Keratinocyte (primary cell): ENCODE data around the gene NALCN. TPM values are rescaled to one million over a fixed set of nuclear protein-coding genes. Genes with fewer than 3 reads are reported as not detected.

ENCODE experiments used
- DNase-seq: peaks from one replicate; pipeline ENCODE4 v3.0.0-alpha.2; 2011; ENCODE audit warnings: low read depth, missing footprints, low spot score
- FAIRE-seq: peaks from 2 replicates; lab custom pipeline; 2011; peaks lifted over from hg19 to GRCh38; lab: Jason Lieb, UNC
- H2AFZ ChIP-seq: 2 replicates; pipeline ENCODE4 v1.6.0; 2012; ENCODE audit warnings: low read length, control low read depth, inconsistent platforms; ENCODE audit not compliant: control insufficient read depth
- H3K27ac ChIP-seq: 2 replicates; pipeline ENCODE4 v1.5.1; 2011; ENCODE audit warnings: low read length; ENCODE audit not compliant: control insufficient read depth, insufficient read depth
- H3K27me3 ChIP-seq: 3 replicates; pipeline ENCODE4 v1.6.0; 2011; ENCODE audit warnings: low read length; ENCODE audit not compliant: control insufficient read depth, insufficient read depth; ENCODE audit errors: extremely low read depth
- H3K36me3 ChIP-seq, 2 experiments: 2 replicates in 1 of 2; 3 replicates in 1 of 2; pipeline ENCODE4 v1.5.1; 2011; ENCODE audit warnings: low read length in 2 of 2, mild to moderate bottlenecking in 1 of 2; ENCODE audit not compliant: control insufficient read depth in 2 of 2, insufficient read depth in 2 of 2; ENCODE audit errors: extremely low read depth in 1 of 2
- H3K4me1 ChIP-seq: 3 replicates; pipeline ENCODE4 v1.5.1; 2011; ENCODE audit warnings: low read length; ENCODE audit not compliant: control insufficient read depth, insufficient read depth; ENCODE audit errors: extremely low read depth
- H3K4me2 ChIP-seq: 3 replicates; pipeline ENCODE4 v1.6.0; 2011; ENCODE audit warnings: low read depth, low read length; ENCODE audit not compliant: control insufficient read depth, insufficient read depth; ENCODE audit errors: extremely low read depth
- H3K4me3 ChIP-seq, 3 experiments: fragments of 200-600 bp in 1 of 3; sonication (generic) in 1 of 3; 2 replicates in 2 of 3; 3 replicates in 1 of 3; pipeline ENCODE4 v1.5.1; 2011 to 2016; ENCODE audit warnings: low read length in 3 of 3, mild to moderate bottlenecking in 3 of 3, control low read depth in 2 of 3, inconsistent platforms in 1 of 3, low read depth in 1 of 3, mixed read lengths in 1 of 3, mixed run types in 1 of 3, moderate library complexity in 1 of 3; ENCODE audit not compliant: control insufficient read depth in 2 of 3, insufficient read depth in 2 of 3; ENCODE audit errors: extremely low read depth in 1 of 3
- H3K79me2 ChIP-seq: 2 replicates; pipeline ENCODE4 v1.6.0; 2012; ENCODE audit warnings: low read length; ENCODE audit not compliant: control insufficient read depth, insufficient read depth
- H3K9ac ChIP-seq: 3 replicates; pipeline ENCODE4 v1.6.0; 2011; ENCODE audit warnings: low read length; ENCODE audit not compliant: control insufficient read depth, insufficient read depth; ENCODE audit errors: extremely low read depth
- H3K9me1 ChIP-seq: 3 replicates; pipeline ENCODE4 v1.6.0; 2011; ENCODE audit warnings: low read length; ENCODE audit not compliant: control insufficient read depth, insufficient read depth; ENCODE audit errors: extremely low read depth
- H3K9me3 ChIP-seq: 2 replicates; pipeline ENCODE4 v1.5.1; 2012; ENCODE audit warnings: low read depth, low read length; ENCODE audit not compliant: control insufficient read depth
- H4K20me1 ChIP-seq: 3 replicates; pipeline ENCODE4 v1.6.0; 2011; ENCODE audit warnings: low read length; ENCODE audit not compliant: control insufficient read depth, insufficient read depth; ENCODE audit errors: extremely low read depth
- CTCF ChIP-seq, 3 experiments: IDR thresholded peaks in 1 of 3; conservative IDR thresholded peaks in 1 of 3; optimal IDR thresholded peaks in 1 of 3; 2 replicates in 2 of 3; 3 replicates in 1 of 3; pipeline versions ENCODE3 to v1.5.1; 2011; ENCODE audit warnings: low read length in 3 of 3, mild to moderate bottlenecking in 3 of 3, moderate library complexity in 2 of 3, control low read depth in 1 of 3, inconsistent platforms in 1 of 3; ENCODE audit not compliant: insufficient read depth in 2 of 3; ENCODE audit errors: extremely low read depth in 1 of 3
- EZH2 ChIP-seq: IDR thresholded peaks from one replicate; pipeline ENCODE4 v1.6.1; 2012; ENCODE audit warnings: inconsistent platforms, mild to moderate bottlenecking, low read length, moderate library complexity
- dilution Hi-C: fragments of 300-500 bp; cut with MboI; formaldehyde crosslinking; loops from one replicate; pipeline ENCODE4 v1.7.0; 2020; ENCODE audit warnings: low sequenced_read_pairs; ENCODE audit not compliant: extremely low pct_ligation_motif_present
- polyA plus RNA-seq, 5 experiments: library from polyadenylated mRNA; depleted of rRNA in 3 of 5; stranded (reverse) in 3 of 5; stranded (forward) in 1 of 5; unstranded in 1 of 5; fragments of >200 nt; gene quantifications; 1 replicate in 1 of 5; 2 replicates in 3 of 5; 3 replicates in 1 of 5; pipeline versions ENCODE4 v1.2.1 to v1.2.3, GENCODE V29; 2011 to 2012; ENCODE audit warnings: missing spikeins in 2 of 5, low read depth in 1 of 5, low replicate concordance in 1 of 5

Gene NALCN
- polyA plus RNA-seq, 1 donor (not counting 4 experiments of a cell fraction or from before 2014, with no cell fraction given) = 0.16 TPM

- DNase-seq (no peak), FAIRE-seq (peak; percentile 48)
- H3K9ac ChIP-seq = no peak overlapping the region
- no peaks in the 10 kb centered on the region for H3K9me3 ChIP-seq
- H3K27ac ChIP-seq = peak overlapping the region; percentile 79
- no peaks in the 10 kb centered on the region for H3K36me3 ChIP-seq
- dilution Hi-C loops = no loop called here
- H4K20me1 ChIP-seq = no peaks in the 10 kb centered on the region
- H2AFZ ChIP-seq = no peak overlapping the region
- H3K79me2 ChIP-seq = no peaks in the 10 kb centered on the region
- H3K9me1 ChIP-seq = no peaks in the 10 kb centered on the region
- peaks cover 55% of the 10 kb centered on the region for H3K4me1 ChIP-seq
- no peaks in the 10 kb centered on the region for H3K27me3 ChIP-seq
- peak overlapping the region; percentile 62 for H3K4me2 ChIP-seq
- TF ChIP-seq CTCF (optimal IDR thresholded peaks at IDR 0.05 in 1 of 3, IDR thresholded peaks at IDR 0.05 in 1 of 3, conservative IDR thresholded peaks at IDR 0.05 in 1 of 3; ENCODE audit: extremely low read depth in 1 of 3, insufficient read depth in 2 of 3, low read length in 3 of 3) = no peak
- H3K4me3 ChIP-seq = peak overlapping the region in 2 of 3 experiments; percentile 16 to 24
Measured at GRCh38 chr13:101454767-101455166, 38.5 kb upstream of the NALCN start.

GRCh38 chr13:101453784-101454201 is 37.5 kb upstream of the NALCN start:
- H3K4me3 ChIP-seq = peak overlapping the region; percentile 31 to 76 (median 72)

More at GRCh38 chr13:101453784-101454201, 37.5 kb upstream of the NALCN start:
- Histone ChIP-seq H3K27me3 (no peaks in the 10 kb centered on the region), H3K79me2 (no peaks in the 10 kb centered on the region), H4K20me1 (no peaks in the 10 kb centered on the region), H3K27ac (peak overlapping the region; percentile 79), H3K4me2 (peak overlapping the region; percentile 89), H3K9me3 (no peaks in the 10 kb centered on the region), H2AFZ (peak overlapping the region; percentile 92), H3K4me1 (peaks cover 57% of the 10 kb centered on the region), H3K9ac (peak overlapping the region; percentile 77), H3K9me1 (no peaks in the 10 kb centered on the region), H3K36me3 (no peaks in the 10 kb centered on the region)
- dilution Hi-C loops = no loop called here
- DNase-seq (no peak), FAIRE-seq (peak; percentile 70)
- peak in 2 of 3 experiments; percentile 47 to 66 for TF ChIP-seq CTCF (optimal IDR thresholded peaks at IDR 0.05 in 1 of 3, IDR thresholded peaks at IDR 0.05 in 1 of 3, conservative IDR thresholded peaks at IDR 0.05 in 1 of 3; ENCODE audit: extremely low read depth in 1 of 3, insufficient read depth in 2 of 3, low read length in 3 of 3)
- TF ChIP-seq EZH2 = no peak
